ENCODE results near the gene TSPAN18. TPM values are rescaled to one million over a fixed set of nuclear protein-coding genes. Genes with fewer than 3 reads are reported as not detected.

TSPAN18 gene
- total RNA-seq, 2 experiments from 2014 or later: 22.9 to 23.5 TPM

DNA sequence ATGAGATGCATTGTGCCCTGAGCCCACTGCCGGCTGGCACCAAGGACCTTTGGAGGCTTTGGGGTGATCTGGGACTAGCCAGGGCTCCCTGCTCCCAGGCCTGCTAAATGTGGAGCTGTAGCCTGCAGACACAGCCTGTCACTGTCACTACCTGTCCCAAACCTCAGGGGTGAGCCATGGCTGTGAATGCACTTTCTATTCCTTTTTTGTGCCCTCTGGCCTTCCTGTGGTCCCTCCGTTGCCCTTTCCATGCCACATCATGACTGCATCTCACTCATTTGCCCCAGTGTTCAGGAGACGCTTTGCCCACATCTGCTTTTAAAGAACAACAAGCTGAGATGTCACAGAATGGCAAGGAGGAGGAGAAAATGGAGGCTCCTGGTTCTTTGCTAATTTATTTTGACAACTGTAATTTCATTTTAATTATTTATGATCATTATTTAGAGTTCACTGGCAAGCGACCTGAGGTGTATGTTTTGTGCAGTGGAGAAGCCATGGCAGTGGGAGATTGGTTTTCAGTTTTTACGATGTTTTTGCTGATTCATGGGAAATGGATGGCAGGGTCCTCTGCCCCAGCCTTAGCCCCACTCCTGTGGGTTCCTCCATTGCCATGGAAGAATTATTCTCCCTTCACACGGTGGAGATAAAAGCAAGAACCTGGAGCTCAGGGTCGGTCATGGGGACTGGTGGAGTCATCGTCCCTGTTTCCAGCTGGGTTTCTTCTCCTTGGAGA lies 69.2 kb downstream of the TSPAN18 start:
- Mint-ChIP-seq H3K36me3 (ENCODE audit: low read depth) (no peaks in the 10 kb centered on the region), H3K9me3 (no peaks in the 10 kb centered on the region), H3K4me1 (no peaks in the 10 kb centered on the region), H3K27me3 (no peaks in the 10 kb centered on the region), H3K4me3 (no peak overlapping the region), H3K27ac (no peak overlapping the region)
- no peak for DNase-seq
- ChIA-PET CTCF (interaction anchor here (0.8 to 2.3 kb wide), 2 partner anchors 14 to 20 kb away, joined by 3 to 6 read pairs; no protein-coding TSS in a partner anchor), POLR2A (no interaction called here)

DNA sequence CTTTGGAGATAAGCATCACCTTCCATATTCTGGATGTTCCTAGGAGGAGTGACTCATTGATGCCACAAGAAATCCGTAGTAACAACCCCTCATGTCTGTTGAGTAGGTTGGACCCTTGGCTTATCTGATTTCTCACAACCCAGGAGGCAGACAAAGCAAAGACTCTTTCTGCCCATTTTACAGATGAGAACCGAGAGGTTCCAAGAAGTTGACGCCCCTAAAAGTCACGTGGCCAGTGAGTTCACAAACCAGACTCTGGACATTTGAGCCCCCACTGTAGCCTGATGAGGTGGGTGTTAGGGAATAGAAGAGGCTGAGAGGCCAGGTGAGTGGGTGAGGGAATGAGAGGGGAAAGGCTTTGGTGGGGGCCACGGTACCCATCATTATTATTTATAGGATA lies 70.3 kb downstream of the TSPAN18 start:
- ChIA-PET POLR2A (no interaction called here), CTCF (no interaction called here)
- H3K9me3 Mint-ChIP-seq: no peaks in the 10 kb centered on the region
- H3K36me3 Mint-ChIP-seq (ENCODE audit: low read depth): no peaks in the 10 kb centered on the region
- no peaks in the 10 kb centered on the region for H3K27me3 Mint-ChIP-seq
- H3K27ac Mint-ChIP-seq: no peak overlapping the region
- no peaks in the 10 kb centered on the region for H3K4me1 Mint-ChIP-seq
- DNase-seq: no peak
- H3K4me3 Mint-ChIP-seq: no peak overlapping the region

DNA sequence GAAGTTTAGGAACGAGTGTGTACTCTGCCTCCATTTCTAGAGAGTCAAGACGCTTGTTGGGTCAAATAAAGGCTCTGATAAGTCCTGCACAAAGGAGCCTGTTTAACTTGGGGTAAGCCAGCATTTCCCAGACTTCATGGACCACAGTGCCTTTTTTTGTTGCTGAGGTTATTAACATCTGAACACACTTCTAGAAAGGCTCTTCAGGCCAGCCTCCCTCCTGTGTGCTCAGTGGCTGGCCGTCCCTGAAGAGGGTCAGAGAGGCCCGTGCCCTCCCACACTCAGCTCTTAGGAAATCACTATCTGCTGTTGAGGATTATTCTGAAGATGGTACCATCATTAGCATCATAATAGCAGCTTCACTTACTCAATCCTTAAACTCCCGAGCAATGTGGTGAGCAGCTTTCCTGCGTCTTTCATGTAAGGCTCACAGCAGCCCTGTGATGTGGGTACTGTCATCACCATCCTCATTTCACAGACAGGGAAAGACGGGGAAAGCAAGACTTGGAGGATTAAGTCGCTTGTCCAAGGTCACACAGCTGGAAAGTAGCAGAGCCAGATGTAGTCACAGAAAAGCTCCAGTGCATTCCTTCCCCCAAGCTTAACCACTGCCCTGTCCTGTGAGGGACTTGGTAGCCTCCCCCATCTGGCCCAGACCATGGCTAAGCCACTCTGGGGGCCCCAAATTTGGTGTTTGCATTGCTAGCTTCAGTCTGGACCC lies 71.3 kb downstream of the TSPAN18 start:
- CTCF ChIA-PET: interaction anchor here (0.6 kb wide), 1 partner anchor 13 kb away, joined by 3 read pairs; no protein-coding TSS in a partner anchor
- peaks cover 2% of the 10 kb centered on the region for H3K27me3 Mint-ChIP-seq
- no peaks in the 10 kb centered on the region for H3K4me1 Mint-ChIP-seq
- H3K9me3 Mint-ChIP-seq: no peaks in the 10 kb centered on the region
- no peak for DNase-seq
- no peaks in the 10 kb centered on the region for H3K36me3 Mint-ChIP-seq (ENCODE audit: low read depth)
- H3K27ac Mint-ChIP-seq: no peak overlapping the region
- POLR2A ChIA-PET: no interaction called here
- H3K4me3 Mint-ChIP-seq: no peak overlapping the region

DNA sequence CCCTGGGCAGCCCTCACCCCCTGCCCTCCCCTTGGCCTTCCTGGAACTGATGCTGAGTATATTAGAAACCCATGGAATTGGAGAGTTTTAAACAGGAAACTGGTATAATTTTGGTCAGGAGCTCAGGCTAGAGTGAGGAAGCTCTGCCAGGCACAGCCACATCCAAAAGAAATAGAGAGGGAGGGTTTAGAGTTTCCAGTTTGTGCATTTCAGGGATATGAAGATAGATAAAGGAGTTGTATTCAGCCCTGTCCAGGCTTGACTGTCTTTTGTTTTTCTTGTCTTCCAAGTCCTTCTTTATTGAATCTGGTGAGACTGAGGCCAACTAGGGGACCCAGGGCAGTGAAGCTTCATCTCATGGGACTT lies 71.8 kb downstream of the TSPAN18 start:
- Mint-ChIP-seq H3K27ac (no peak overlapping the region), H3K36me3 (ENCODE audit: low read depth) (no peaks in the 10 kb centered on the region), H3K27me3 (peaks cover 7% of the 10 kb centered on the region), H3K9me3 (no peaks in the 10 kb centered on the region), H3K4me3 (no peak overlapping the region), H3K4me1 (no peaks in the 10 kb centered on the region)
- POLR2A ChIA-PET: no interaction called here
- CTCF ChIA-PET: interaction anchor here (0.6 kb wide), 1 partner anchor 12 kb away, joined by 3 read pairs; no protein-coding TSS in a partner anchor
- no peak for DNase-seq

DNA sequence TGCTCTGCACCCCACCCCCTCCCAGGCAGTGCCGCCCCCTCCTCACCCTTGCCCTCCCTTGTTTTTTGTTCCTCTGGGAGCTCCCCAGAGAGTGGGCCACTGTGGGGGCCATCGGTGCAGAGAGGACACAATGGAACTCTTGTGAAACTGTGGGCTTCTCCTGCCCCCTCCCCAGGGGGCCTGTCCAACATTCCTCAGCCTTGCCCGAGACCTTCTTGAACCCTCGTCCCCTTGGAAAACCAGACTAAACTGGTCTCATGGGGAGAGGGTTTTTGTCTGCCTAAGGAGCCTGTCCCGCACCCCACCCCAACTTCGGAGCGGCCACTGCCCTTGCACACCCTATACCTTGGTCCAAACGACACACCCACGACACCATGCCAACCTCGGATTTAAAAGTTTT lies 72.2 kb downstream of the TSPAN18 start:
- no peak for DNase-seq
- Mint-ChIP-seq H3K9me3 (no peaks in the 10 kb centered on the region), H3K27ac (no peak overlapping the region), H3K4me3 (no peak overlapping the region), H3K4me1 (no peaks in the 10 kb centered on the region), H3K36me3 (ENCODE audit: low read depth) (no peaks in the 10 kb centered on the region), H3K27me3 (peaks cover 8% of the 10 kb centered on the region)
- POLR2A ChIA-PET: no interaction called here
- CTCF ChIA-PET: interaction anchor here (0.6 kb wide), 1 partner anchor 12 kb away, joined by 3 read pairs; no protein-coding TSS in a partner anchor

DNA sequence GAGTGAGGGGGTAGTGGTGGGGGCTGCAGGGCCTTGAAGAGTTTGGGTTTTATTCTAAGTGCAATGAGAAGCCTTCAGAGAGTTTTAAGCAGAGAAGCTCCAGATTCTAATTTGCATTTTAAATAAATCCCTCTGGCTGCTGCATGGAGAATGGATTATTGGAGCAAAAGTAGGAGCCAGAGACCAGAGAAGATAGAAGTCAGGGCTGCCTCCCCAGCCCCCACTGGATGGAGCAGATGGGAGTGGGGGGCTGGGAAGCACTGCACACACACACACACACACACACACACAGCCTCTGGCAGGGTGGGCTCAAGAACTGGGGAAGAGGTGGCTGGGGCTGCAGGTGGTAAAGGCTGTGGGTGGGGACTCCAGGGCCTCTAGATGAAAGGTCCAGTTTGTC lies 75.6 kb downstream of the TSPAN18 start:
- no peaks in the 10 kb centered on the region for H3K4me1 Mint-ChIP-seq
- H3K27ac Mint-ChIP-seq: no peak overlapping the region
- ChIA-PET POLR2A (no interaction called here), CTCF (no interaction called here)
- H3K4me3 Mint-ChIP-seq: no peak overlapping the region
- H3K27me3 Mint-ChIP-seq: peaks cover 8% of the 10 kb centered on the region
- no peaks in the 10 kb centered on the region for H3K9me3 Mint-ChIP-seq
- DNase-seq: no peak
- H3K36me3 Mint-ChIP-seq (ENCODE audit: low read depth): no peaks in the 10 kb centered on the region

DNA sequence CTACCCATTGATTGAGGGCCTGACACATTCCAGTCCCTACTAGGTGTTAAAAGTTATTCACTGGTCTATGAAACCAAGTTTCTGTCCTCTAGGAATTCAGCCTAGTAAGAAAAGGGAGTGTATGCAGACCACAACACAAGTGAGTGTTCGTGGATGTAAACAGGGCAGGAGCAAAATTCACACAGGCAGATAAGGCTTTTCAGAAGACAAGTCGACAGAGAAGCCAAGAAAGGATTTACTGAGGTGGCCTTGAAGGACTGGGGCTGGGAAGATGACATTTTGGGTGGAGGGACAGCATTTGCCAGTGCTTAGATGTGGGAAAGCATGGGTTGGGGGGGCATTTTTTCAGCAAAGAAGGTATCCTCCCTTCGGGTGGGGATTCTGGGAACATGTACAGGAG lies 76.2 kb downstream of the TSPAN18 start:
- Mint-ChIP-seq H3K27me3 (peaks cover 8% of the 10 kb centered on the region), H3K4me3 (no peak overlapping the region), H3K4me1 (no peaks in the 10 kb centered on the region), H3K27ac (no peak overlapping the region), H3K36me3 (ENCODE audit: low read depth) (no peaks in the 10 kb centered on the region), H3K9me3 (no peaks in the 10 kb centered on the region)
- POLR2A ChIA-PET: no interaction called here
- no peak for DNase-seq
- CTCF ChIA-PET: no interaction called here

DNA sequence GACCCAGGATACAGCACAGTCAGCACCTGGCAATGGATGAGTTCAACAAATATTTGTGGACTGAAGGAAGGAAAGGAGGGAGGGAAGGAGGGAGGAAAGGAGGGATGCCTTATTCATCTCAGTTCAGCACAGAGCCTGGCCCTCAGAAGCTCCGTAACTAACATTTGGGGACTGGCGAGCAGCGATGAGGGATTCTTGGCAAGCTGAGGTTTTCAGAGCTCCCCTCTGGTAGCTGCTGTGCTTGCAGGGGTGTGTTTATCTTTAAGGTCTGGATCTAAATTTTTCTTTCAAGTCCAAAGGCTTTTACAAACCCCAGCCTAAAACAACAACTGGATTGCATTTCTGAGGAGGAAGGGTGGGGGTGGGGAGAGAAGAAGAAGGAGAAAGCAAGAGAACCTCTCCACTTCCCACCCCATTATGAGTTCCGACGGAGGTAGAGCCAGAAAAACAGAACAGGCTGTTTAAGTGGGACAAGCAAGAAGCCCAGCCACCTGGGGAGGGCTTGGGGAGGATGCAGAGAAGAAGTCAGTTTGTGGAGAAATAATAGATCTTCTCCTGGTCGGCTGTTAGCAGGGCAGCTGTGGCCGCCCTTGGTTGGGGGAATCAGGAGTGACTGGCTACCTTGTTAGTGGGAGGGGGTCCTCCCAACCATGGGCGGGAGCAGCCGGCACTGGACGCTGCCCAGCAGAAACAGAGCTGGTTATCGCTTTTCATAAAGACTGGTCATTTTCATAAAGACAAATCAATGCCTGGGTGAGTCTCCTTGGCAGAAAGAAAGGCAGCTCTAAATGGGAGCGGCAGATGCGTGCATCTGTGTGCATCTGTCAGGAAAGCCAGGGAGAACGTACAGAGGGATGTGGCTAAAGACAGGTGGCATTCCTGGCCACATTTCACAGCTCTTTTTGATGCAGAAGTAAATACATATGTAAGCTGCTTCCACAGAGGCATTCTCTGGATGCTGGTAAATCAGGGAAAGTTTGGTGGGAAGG lies 78.0 kb downstream of the TSPAN18 start:
- CTCF ChIA-PET: interaction anchor here (0.8 kb wide), 1 partner anchor 10 kb away, joined by 3 read pairs; no protein-coding TSS in a partner anchor
- peaks cover 8% of the 10 kb centered on the region for H3K27me3 Mint-ChIP-seq

DNA sequence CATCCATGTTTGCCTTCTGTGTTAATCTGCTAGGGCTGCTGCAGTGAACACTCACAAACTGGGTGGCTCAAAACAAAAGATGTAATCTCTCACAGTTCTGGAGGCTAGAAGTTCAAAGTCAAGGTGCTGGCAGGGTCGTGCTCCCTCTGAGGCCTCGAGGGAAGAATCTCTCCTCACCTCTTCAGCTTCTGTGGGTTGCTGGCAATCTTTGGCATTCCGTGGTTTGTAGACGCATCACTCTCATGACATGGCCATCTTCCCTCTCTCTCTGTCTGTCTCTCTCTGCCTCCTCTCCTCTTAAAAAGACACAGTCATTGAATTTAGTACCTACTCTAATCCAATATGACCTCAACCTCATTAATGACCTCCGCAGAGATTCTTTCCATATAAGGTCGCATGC lies 78.8 kb downstream of the TSPAN18 start:
- Mint-ChIP-seq H3K27ac (no peak overlapping the region), H3K4me1 (no peaks in the 10 kb centered on the region), H3K36me3 (ENCODE audit: low read depth) (no peaks in the 10 kb centered on the region), H3K27me3 (peaks cover 8% of the 10 kb centered on the region), H3K9me3 (no peaks in the 10 kb centered on the region), H3K4me3 (no peak overlapping the region)
- ChIA-PET CTCF (interaction anchor here (0.8 kb wide), 1 partner anchor 11 kb away, joined by 3 read pairs; no protein-coding TSS in a partner anchor), POLR2A (no interaction called here)
- DNase-seq: no peak

More for the DNA sequence above, 78.0 kb downstream of the TSPAN18 start:
- H3K4me3 Mint-ChIP-seq: no peak overlapping the region
- no peaks in the 10 kb centered on the region for H3K9me3 Mint-ChIP-seq
- POLR2A ChIA-PET: no interaction called here
- DNase-seq: no peak
- H3K27ac Mint-ChIP-seq: no peak overlapping the region
- H3K4me1 Mint-ChIP-seq: no peaks in the 10 kb centered on the region
- no peaks in the 10 kb centered on the region for H3K36me3 Mint-ChIP-seq (ENCODE audit: low read depth)

DNA sequence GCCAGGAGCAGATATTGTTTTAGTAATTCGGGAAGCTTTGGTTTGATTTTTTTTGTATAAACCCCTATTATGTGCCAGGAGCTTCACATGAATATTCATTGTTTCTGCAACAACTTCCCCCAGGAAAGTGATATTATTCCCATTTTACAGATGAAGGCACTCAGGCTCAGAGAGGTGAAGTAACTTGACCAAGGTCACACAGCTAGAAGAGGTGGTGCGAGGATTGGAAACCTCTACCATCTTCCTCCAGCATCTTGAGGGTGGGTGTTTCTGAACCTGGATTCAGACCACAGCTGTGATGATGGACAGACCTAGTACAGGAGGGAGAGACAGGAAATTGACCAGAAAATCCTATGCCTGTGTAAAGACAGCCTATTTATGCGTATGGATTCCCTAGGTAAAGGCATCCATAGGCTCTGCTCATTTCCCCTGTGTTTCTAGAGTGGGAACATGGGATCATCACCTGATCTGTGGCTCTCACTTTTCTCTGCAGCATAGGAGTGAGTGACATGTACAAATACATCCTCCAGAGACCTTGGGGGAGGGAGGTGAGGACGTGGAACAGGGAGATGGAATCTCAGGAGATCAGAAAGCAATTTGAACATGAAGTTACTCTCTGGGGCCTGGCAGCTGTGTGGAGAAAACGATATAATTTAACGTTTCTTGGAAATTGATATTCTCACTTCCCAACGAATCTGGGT lies 81.4 kb downstream of the TSPAN18 start:
- no peak overlapping the region for H3K27ac Mint-ChIP-seq
- no peaks in the 10 kb centered on the region for H3K4me1 Mint-ChIP-seq
- POLR2A ChIA-PET: no interaction called here
- no peak overlapping the region for H3K4me3 Mint-ChIP-seq
- H3K27me3 Mint-ChIP-seq: peaks cover 4% of the 10 kb centered on the region
- H3K36me3 Mint-ChIP-seq (ENCODE audit: low read depth): no peaks in the 10 kb centered on the region
- CTCF ChIA-PET: interaction anchor here (0.5 to 0.6 kb wide), 2 partner anchors 56 to 1346 kb away, joined by 3 to 4 read pairs; no protein-coding TSS in a partner anchor
- no peaks in the 10 kb centered on the region for H3K9me3 Mint-ChIP-seq
- no peak for DNase-seq

DNA sequence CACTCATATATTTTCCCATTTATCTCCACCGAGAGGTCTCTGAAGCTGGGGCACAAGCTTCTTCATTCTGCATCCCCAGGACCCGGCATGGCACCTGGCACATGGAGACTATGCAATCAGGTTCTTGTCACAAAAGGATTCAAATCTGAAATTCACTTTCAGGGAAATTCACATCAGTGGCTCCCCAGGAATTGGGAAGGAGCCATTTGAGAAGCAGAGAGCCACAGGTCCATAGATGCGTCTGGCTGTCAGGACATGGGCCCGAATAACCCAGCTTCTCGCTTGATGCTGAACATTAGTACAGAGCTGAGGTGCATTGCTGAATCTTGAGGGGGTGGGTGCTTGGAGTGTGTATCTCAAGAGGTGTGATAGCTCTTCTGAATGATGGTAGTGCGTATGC lies 82.5 kb downstream of the TSPAN18 start:
- CTCF ChIA-PET: no interaction called here
- DNase-seq: no peak
- H3K27ac Mint-ChIP-seq: no peak overlapping the region
- no peak overlapping the region for H3K4me3 Mint-ChIP-seq
- POLR2A ChIA-PET: no interaction called here
- H3K9me3 Mint-ChIP-seq: no peaks in the 10 kb centered on the region
- H3K4me1 Mint-ChIP-seq: no peaks in the 10 kb centered on the region
- no peaks in the 10 kb centered on the region for H3K27me3 Mint-ChIP-seq
- no peaks in the 10 kb centered on the region for H3K36me3 Mint-ChIP-seq (ENCODE audit: low read depth)

DNA sequence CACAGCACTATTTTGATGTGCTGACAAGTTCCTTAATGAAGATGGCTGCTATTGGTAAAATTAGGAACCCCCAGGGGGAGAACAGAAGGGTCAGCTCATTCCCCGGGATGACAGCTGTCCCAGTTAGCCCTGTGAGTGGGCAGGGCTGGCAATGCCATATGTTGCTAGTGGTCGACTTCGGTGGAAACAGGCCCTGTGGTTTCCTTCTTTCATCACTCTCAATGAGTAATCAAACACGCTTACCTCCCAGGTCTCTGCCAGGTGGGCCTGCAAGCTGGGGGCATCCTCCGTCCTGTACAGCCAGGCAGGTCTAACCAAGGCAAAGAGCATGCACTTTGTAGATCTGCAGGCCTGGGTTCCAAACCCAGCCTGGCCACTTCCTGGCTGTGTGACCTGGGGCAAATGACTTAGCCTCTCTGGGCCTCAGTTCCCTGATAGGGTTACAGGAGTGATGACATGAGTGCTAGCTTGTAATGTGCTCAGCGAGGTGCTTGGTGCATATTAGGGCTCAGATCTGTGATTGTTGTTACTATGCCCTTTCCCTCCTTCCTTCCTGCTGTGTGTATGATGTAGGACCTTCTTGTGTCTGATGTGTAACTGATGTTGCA lies 85.2 kb downstream of the TSPAN18 start:
- Mint-ChIP-seq H3K4me3 (no peak overlapping the region), H3K9me3 (no peaks in the 10 kb centered on the region), H3K36me3 (ENCODE audit: low read depth) (no peaks in the 10 kb centered on the region), H3K27ac (no peak overlapping the region), H3K4me1 (no peaks in the 10 kb centered on the region), H3K27me3 (no peaks in the 10 kb centered on the region)
- DNase-seq: no peak
- ChIA-PET CTCF (no interaction called here), POLR2A (no interaction called here)
